PC-3 (cell line): ENCODE results near the gene MACROH2A1. TPM values are rescaled to one million over a fixed set of nuclear protein-coding genes. Genes with fewer than 3 reads are reported as not detected.

Experiments
- ATAC-seq: fragments of 200-7000 bp; cut with Tn5 transposase; 2 replicates; pipeline ENCODE4 v1.9.1; 2020; ENCODE audit warnings: mild to moderate bottlenecking, moderate library complexity
- BruUV-seq: library from RNA; stranded (reverse); fragments of 400-500 nt; replicated peaks from 2 replicates; lab custom pipeline; 2021; lab: Mats Ljungman, UMichigan
- CTCF ChIA-PET: fragments of 300-600 bp; sonication (Branson Sonifier 250); formaldehyde crosslinking; loops from one replicate; lab custom pipeline; 2022; ENCODE audit warnings: antibody characterized with exemption; lab: Charles Lee
- POLR2A ChIA-PET: fragments of 300-600 bp; sonication (Branson Sonifier 250); formaldehyde crosslinking; loops from one replicate; lab custom pipeline; 2022; ENCODE audit warnings: antibody characterized with exemption; ENCODE audit not compliant: unreplicated experiment; lab: Charles Lee
- DNase-seq: peaks from one replicate; pipeline ENCODE4 v3.0.0-alpha.2; 2015
- H2AFZ ChIP-seq: fragments of 300-600 bp; sonication (generic); 2 replicates; pipeline ENCODE4 v1.6.0; 2016; ENCODE audit warnings: antibody characterized with exemption, low read length
- H3F3A ChIP-seq: fragments of 300-600 bp; sonication (generic); one replicate; pipeline ENCODE4 v1.6.0; 2017; ENCODE audit warnings: antibody characterized with exemption, low read length, control low read depth, mild to moderate bottlenecking; ENCODE audit not compliant: unreplicated experiment
- H3K27ac ChIP-seq: fragments of 300-600 bp; sonication (generic); 2 replicates; pipeline ENCODE4 v1.5.1; 2016; ENCODE audit warnings: mild to moderate bottlenecking, low read length
- H3K27me3 ChIP-seq: fragments of 300-600 bp; sonication (generic); 2 replicates; pipeline ENCODE4 v1.6.1; 2016; ENCODE audit warnings: low read length, mixed read lengths
- H3K36me3 ChIP-seq: fragments of 300-600 bp; sonication (generic); 2 replicates; pipeline ENCODE4 v1.6.1; 2016; ENCODE audit warnings: low read depth, mixed run types, low read length, mixed read lengths
- H3K4me1 ChIP-seq: fragments of 300-600 bp; sonication (generic); 2 replicates; pipeline ENCODE4 v1.5.1; 2016; ENCODE audit warnings: low read length; ENCODE audit not compliant: insufficient read depth
- H3K4me2 ChIP-seq: fragments of 300-600 bp; sonication (generic); 2 replicates; pipeline ENCODE4 v1.6.0; 2016; ENCODE audit warnings: low read length
- H3K4me3 ChIP-seq: fragments of 300-600 bp; sonication (generic); 2 replicates; pipeline ENCODE4 v1.5.1; 2016; ENCODE audit warnings: mild to moderate bottlenecking, low read length, mixed read lengths
- H3K79me2 ChIP-seq: fragments of 300-600 bp; sonication (generic); 2 replicates; pipeline ENCODE4 v1.6.1; 2017; ENCODE audit warnings: low read length, mixed read lengths
- H3K9ac ChIP-seq: fragments of 300-600 bp; sonication (generic); 2 replicates; pipeline ENCODE4 v1.6.0; 2016; ENCODE audit warnings: mild to moderate bottlenecking, low read length
- H3K9me2 ChIP-seq: fragments of 300-600 bp; sonication (generic); replicated peaks from 2 replicates; pipeline ENCODE4 v1.6.1; 2016; ENCODE audit warnings: mixed run types, low read length, mixed read lengths
- H3K9me3 ChIP-seq: fragments of 300-600 bp; sonication (generic); 2 replicates; pipeline ENCODE4 v1.6.1; 2016; ENCODE audit warnings: low read length, mixed read lengths
- H4K20me1 ChIP-seq: fragments of 300-600 bp; sonication (generic); 2 replicates; pipeline ENCODE4 v1.6.1; 2016; ENCODE audit warnings: low read length, mixed read lengths
- EZH2 ChIP-seq: fragments of 300-600 bp; sonication (generic); IDR thresholded peaks from one replicate; pipeline ENCODE4 v1.6.1; 2017; ENCODE audit warnings: antibody characterized with exemption, mild to moderate bottlenecking, low read length; ENCODE audit not compliant: unreplicated experiment
- EZH2phosphoT487 ChIP-seq: fragments of 300-600 bp; sonication (generic); IDR thresholded peaks from 2 replicates; pipeline ENCODE4 v1.6.1; 2018; ENCODE audit warnings: mild to moderate bottlenecking, antibody characterized with exemption, low read length, borderline replicate concordance
- intact Hi-C: fragments of 100-400 bp; cut with micrococcal nuclease; formaldehyde crosslinking; loops from 2 replicates; pipeline ENCODE4 v1.9.0; 2023
- total RNA-seq: library from RNA; depleted of rRNA; stranded (reverse); fragments of >200 nt; gene quantifications from 2 replicates; pipeline ENCODE4 v1.2.3, GENCODE V29; 2014
- TF ChIP-seq, protein P1 (sequence below): fragments of 300-600 bp; sonication (generic); conservative IDR thresholded peaks from 2 replicates; pipeline ENCODE4 v1.5.1; 2017; ENCODE audit warnings: antibody characterized with exemption, low read depth, mild to moderate bottlenecking, low read length

MACROH2A1 gene
- total RNA-seq, 1 experiment from 2014 or later = 388 TPM

DNA sequence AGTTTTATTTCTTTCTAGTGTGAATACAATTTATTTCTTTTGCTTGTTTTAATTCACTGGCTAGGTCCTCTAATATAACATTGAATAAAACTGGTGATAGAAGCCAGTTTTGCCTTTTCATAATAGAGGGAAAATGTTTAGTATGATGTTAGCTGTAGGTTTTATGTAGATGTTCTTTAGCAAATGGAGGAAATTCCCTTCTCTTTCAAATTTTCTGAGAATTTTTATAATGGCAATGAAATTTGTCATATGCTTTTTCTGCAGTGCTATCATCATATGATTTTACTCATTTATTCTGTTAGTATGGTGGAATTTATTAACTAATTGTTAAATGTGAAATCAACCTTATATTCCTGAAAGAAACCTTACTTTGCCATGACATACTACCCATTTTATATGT is 18.1 kb upstream of the MACROH2A1 start:
- Histone ChIP-seq H3K79me2 (no peaks in the 10 kb centered on the region), H3K4me1 (no peaks in the 10 kb centered on the region), H3K27ac (no peak overlapping the region), H3K27me3 (peaks cover 12% of the 10 kb centered on the region), H2AFZ (no peak overlapping the region), H3K9me2 (no peaks in the 10 kb centered on the region), H3K4me3 (no peak overlapping the region), H4K20me1 (no peaks in the 10 kb centered on the region), H3K9ac (no peak overlapping the region), H3K36me3 (no peaks in the 10 kb centered on the region), H3F3A (no peaks in the 10 kb centered on the region), H3K9me3 (no peaks in the 10 kb centered on the region), H3K4me2 (no peak overlapping the region)
- ChIA-PET POLR2A (no interaction called here), CTCF (no interaction called here)
- no TSS peak for BruUV-seq
- no peak for ATAC-seq
- TF ChIP-seq EZH2 (no peak), EZH2phosphoT487 (no peak)
- TF ChIP-seq, protein P1, sequence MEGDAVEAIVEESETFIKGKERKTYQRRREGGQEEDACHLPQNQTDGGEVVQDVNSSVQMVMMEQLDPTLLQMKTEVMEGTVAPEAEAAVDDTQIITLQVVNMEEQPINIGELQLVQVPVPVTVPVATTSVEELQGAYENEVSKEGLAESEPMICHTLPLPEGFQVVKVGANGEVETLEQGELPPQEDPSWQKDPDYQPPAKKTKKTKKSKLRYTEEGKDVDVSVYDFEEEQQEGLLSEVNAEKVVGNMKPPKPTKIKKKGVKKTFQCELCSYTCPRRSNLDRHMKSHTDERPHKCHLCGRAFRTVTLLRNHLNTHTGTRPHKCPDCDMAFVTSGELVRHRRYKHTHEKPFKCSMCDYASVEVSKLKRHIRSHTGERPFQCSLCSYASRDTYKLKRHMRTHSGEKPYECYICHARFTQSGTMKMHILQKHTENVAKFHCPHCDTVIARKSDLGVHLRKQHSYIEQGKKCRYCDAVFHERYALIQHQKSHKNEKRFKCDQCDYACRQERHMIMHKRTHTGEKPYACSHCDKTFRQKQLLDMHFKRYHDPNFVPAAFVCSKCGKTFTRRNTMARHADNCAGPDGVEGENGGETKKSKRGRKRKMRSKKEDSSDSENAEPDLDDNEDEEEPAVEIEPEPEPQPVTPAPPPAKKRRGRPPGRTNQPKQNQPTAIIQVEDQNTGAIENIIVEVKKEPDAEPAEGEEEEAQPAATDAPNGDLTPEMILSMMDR = no peak
- intact Hi-C loops = no loop called here
- no peak for DNase-seq

DNA sequence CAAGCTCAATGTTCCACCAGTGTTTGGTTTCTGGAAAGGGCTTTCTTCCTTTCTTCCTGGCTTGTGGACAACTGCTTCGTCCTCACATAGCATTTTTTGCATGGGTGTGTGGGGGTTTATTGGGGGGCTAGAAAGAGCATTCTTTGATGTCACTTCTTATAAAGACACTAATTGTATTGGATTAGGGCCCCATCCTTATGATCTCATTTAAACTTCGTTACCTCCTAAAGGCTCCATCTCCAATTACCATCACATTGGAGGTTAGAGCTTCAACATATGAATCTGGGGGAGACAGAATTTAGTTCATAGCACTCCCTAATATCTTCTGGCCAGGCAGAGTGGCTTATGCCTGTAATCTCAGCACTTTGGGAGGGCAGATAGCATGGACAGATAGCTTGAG is 6.1 kb upstream of the MACROH2A1 start:
- ChIA-PET POLR2A (no interaction called here), CTCF (no interaction called here)
- H3K27ac ChIP-seq = no peak overlapping the region
- H3K9me2 ChIP-seq = no peaks in the 10 kb centered on the region
- intact Hi-C loops = no loop called here
- no peaks in the 10 kb centered on the region for H3K27me3 ChIP-seq
- no peaks in the 10 kb centered on the region for H3K36me3 ChIP-seq
- no peak overlapping the region for H3K4me3 ChIP-seq
- H3K9ac ChIP-seq = no peak overlapping the region
- BruUV-seq = no TSS peak
- H3K9me3 ChIP-seq = no peaks in the 10 kb centered on the region
- no peak for TF ChIP-seq EZH2phosphoT487
- no peak for TF ChIP-seq EZH2
- H3K4me1 ChIP-seq = no peaks in the 10 kb centered on the region
- DNase-seq (no peak), ATAC-seq (no peak)
- no peaks in the 10 kb centered on the region for H3K79me2 ChIP-seq
- H4K20me1 ChIP-seq = no peaks in the 10 kb centered on the region
- no peak overlapping the region for H3K4me2 ChIP-seq
- no peak overlapping the region for H2AFZ ChIP-seq
- no peaks in the 10 kb centered on the region for H3F3A ChIP-seq

DNA sequence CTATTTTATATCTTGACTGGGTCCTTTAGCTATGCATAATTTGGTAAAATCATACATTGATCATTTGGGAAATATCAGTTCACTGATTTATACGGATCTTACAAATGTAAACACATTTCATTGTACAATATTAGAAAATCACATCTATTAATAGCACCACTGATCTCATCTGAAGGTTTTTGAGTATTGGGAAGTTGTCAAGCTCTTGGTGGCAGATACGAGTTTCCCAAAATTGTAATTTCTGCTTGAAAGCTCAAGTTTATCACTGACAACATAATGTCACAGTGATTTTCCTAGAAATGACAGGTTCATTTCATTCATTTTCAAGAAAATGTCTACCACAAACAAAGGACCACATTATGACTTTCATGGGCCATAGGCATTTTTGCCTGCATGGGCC is 3.0 kb upstream of the MACROH2A1 start:
- ATAC-seq (no peak), DNase-seq (no peak)
- H3K9me2 ChIP-seq = no peaks in the 10 kb centered on the region
- H3K9me3 ChIP-seq = no peaks in the 10 kb centered on the region
- no TSS peak for BruUV-seq
- ChIA-PET CTCF (no interaction called here), POLR2A (no interaction called here)
- H3K4me2 ChIP-seq = no peak overlapping the region
- no peak overlapping the region for H3K4me3 ChIP-seq
- peaks cover 10% of the 10 kb centered on the region for H4K20me1 ChIP-seq
- peaks cover 13% of the 10 kb centered on the region for H3K4me1 ChIP-seq
- H3K27ac ChIP-seq = no peak overlapping the region
- intact Hi-C loops = no loop called here
- no peak overlapping the region for H3K9ac ChIP-seq
- TF ChIP-seq EZH2 (no peak), EZH2phosphoT487 (no peak)
- TF ChIP-seq, protein P1 = no peak
- no peak overlapping the region for H2AFZ ChIP-seq
- H3K27me3 ChIP-seq = no peaks in the 10 kb centered on the region
- no peaks in the 10 kb centered on the region for H3K36me3 ChIP-seq
- H3F3A ChIP-seq = no peaks in the 10 kb centered on the region
- H3K79me2 ChIP-seq = peaks cover 17% of the 10 kb centered on the region
